ENCODE results near the gene IL32.
A peak's percentile ranks its signal among the peaks of the same experiment; 100 is the strongest.

IL32 gene

GRCh38 chr16:3038896-3039295 lies 26.5 kb upstream of the IL32 start:
- in situ Hi-C loops (cut with HindIII; ENCODE audit: low pct_ligation_motif_present, low sequenced_read_pairs): no loop called here
- TF ChIP-seq CTCF (IDR thresholded peaks at IDR 0.05; ENCODE audit: low read depth, low read length, missing control alignments): no peak
- no peak overlapping the region for H3K27ac ChIP-seq
- no peak overlapping the region for H3K4me3 ChIP-seq (ENCODE audit: low read depth, low read length)
- H3K27me3 ChIP-seq (replicated peaks): peaks cover 46% of the 10 kb centered on the region
- no peaks in the 10 kb centered on the region for H3K36me3 ChIP-seq (replicated peaks)
- DNase-seq: no peak

GRCh38 chr16:3042376-3042775 lies 23.1 kb upstream of the IL32 start:
- H3K36me3 ChIP-seq (replicated peaks): no peaks in the 10 kb centered on the region
- H3K27me3 ChIP-seq (replicated peaks): peaks cover 29% of the 10 kb centered on the region
- in situ Hi-C loops (cut with HindIII; ENCODE audit: low pct_ligation_motif_present, low sequenced_read_pairs): no loop called here
- H3K4me3 ChIP-seq (ENCODE audit: low read depth, low read length): no peak overlapping the region
- DNase-seq: no peak
- no peak for TF ChIP-seq CTCF (IDR thresholded peaks at IDR 0.05; ENCODE audit: low read depth, low read length, missing control alignments)
- no peak overlapping the region for H3K27ac ChIP-seq

GRCh38 chr16:3044708-3045107 lies 20.7 kb upstream of the IL32 start:
- no peak for TF ChIP-seq CTCF (IDR thresholded peaks at IDR 0.05; ENCODE audit: low read depth, low read length, missing control alignments)
- no peak overlapping the region for H3K4me3 ChIP-seq (ENCODE audit: low read depth, low read length)
- H3K27ac ChIP-seq: no peak overlapping the region
- no peaks in the 10 kb centered on the region for H3K36me3 ChIP-seq (replicated peaks)
- in situ Hi-C loops (cut with HindIII; ENCODE audit: low pct_ligation_motif_present, low sequenced_read_pairs): no loop called here
- no peak for DNase-seq
- peaks cover 11% of the 10 kb centered on the region for H3K27me3 ChIP-seq (replicated peaks)

GRCh38 chr16:3045758-3046640 lies 19.4 kb upstream of the IL32 start, which contains the start of gene MMP25:
MMP25 (plus strand) TSS chr16:3046561; CDS start chr16:3046918, 357 bp downstream.
- Histone ChIP-seq H3K27me3 (replicated peaks) (peaks cover 11% of the 10 kb centered on the region), H3K4me3 (ENCODE audit: low read depth, low read length) (peak within 1 kb of the TSS; percentile 51), H3K27ac (no peak within 1 kb of the TSS), H3K36me3 (replicated peaks) (no peaks in the 10 kb centered on the region)
- no peak for DNase-seq
- in situ Hi-C loops (cut with HindIII; ENCODE audit: low pct_ligation_motif_present, low sequenced_read_pairs): no loop called here
- TF ChIP-seq CTCF (IDR thresholded peaks at IDR 0.05; ENCODE audit: low read depth, low read length, missing control alignments): no peak

GRCh38 chr16:3046641-3047386 lies 18.6 kb upstream of the IL32 start:
- no peaks in the 10 kb centered on the region for H3K36me3 ChIP-seq (replicated peaks)
- H3K27me3 ChIP-seq (replicated peaks): peaks cover 11% of the 10 kb centered on the region
- TF ChIP-seq CTCF (IDR thresholded peaks at IDR 0.05; ENCODE audit: low read depth, low read length, missing control alignments): no peak
- H3K27ac ChIP-seq: no peak overlapping the region
- in situ Hi-C loops (cut with HindIII; ENCODE audit: low pct_ligation_motif_present, low sequenced_read_pairs): no loop called here
- DNase-seq: no peak
- no peak overlapping the region for H3K4me3 ChIP-seq (ENCODE audit: low read depth, low read length)

All from brain microvascular endothelial cell (primary cell).